HG02571 (cell line): ENCODE data around the gene TMEM245.

ENCODE experiments used
- ATAC-seq: cut with Tn5 transposase; IDR thresholded peaks from one replicate; pipeline ENCODE4 v1.9.1; 2021; ENCODE audit warnings: mild to moderate bottlenecking, moderate library complexity; ENCODE audit not compliant: unreplicated experiment

The TMEM245 gene

GRCh38 chr9:109119439-109120203 is at the start of gene TMEM245:
TMEM245 (minus strand) TSS chr9:109119947; CDS start chr9:109119913, 34 bp downstream.
- ATAC-seq: peak; percentile 91

DNA sequence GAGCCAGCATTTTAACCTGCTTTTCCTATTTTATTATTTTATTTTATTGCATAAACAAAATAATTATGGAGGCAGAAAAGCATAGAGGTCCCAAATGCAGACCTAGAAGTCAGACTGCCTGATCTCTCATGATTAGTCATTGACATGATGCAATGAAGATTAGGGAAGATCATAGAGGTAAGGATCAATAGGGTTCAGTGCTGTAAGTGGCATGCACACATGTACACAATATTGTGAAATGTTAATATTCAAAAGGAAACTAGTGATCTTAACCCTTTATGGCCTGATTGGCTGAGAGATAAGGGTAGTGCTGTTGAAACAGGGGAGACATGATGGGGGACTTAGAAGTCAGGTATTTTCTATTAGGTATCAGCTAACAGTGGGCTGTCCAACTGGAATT is 48.4 kb upstream of the TMEM245 start:
- ATAC-seq: no peak

- no peak for ATAC-seq
Observed at GRCh38 chr9:109167716-109168115, 48.0 kb upstream of the TMEM245 start.

DNA sequence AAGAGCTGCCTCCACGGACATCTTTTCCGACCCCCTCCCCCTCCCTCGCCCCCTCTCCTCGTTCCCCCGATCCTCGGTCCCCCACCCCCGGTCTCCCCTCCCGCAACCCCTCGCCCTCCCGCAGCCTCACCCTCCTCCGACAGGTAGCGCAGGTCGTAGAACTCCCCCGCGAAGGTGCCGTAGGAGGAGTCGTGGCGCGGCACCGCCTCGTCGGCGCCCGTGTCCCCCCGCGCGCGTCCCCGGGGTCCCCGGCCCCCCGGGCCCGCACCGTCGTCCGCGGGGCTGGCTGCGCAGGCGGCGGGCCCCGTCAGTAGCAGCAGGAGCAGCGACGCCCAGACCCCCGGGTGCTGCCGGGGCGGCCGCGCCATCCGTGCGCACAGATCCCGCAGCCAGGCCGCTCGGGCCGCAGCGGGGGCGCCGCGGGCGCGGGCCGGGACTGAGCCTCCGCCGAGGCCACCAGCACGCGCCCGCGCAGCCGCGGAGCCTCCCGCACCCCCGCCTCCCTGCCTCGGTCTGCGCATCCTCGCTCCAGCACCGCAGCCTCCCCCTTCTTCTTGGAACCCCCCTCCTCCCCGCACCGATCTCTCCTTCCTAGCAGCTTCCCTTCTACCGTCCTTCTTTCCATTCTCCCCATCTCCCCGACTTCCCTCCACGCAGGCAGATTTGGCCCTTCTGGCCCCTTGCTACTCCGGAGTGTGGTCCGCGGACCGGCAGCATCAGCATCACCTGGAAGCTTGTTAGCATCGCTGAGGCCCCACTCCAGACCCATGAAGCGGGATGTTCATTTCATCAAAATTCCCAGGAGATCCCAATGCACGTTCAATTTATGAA is 47.2 kb upstream of the TMEM245 start, which contains the start of gene FRRS1L:
TSS of gene FRRS1L (minus strand) at position 479 of the 831 bp plus-strand sequence. CDS start at position 368, 111 bp downstream.
- no peak for ATAC-seq

DNA sequence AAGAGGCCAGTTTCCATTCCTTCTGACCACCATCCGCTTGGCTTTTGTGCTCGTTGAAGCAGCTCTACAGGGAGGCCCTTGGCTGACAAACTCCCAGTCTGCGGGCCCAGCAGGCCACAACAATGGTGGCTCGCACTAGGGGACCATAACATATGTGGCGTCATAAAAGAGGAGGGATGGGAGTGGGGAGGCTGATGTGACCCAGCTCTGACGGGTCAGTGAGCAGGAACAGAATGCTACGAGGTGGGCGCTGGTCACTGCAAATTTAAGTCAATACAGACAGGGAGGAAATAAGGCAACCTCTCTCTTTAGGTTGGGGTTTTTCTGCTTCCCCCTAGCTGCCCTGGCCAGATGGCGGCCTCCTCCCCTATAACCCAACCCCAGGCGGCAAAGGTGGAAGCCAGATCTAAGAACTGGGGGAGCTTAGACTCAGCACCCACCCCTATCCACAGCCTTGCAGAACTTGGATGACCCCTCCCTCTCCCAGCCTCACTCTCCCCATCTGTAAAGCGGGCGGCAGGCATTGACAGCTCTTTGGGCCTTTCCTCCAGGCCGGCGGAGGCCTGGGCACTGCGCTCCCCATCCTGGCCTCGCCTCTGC is 46.5 kb upstream of the TMEM245 start:
- no peak for ATAC-seq

DNA sequence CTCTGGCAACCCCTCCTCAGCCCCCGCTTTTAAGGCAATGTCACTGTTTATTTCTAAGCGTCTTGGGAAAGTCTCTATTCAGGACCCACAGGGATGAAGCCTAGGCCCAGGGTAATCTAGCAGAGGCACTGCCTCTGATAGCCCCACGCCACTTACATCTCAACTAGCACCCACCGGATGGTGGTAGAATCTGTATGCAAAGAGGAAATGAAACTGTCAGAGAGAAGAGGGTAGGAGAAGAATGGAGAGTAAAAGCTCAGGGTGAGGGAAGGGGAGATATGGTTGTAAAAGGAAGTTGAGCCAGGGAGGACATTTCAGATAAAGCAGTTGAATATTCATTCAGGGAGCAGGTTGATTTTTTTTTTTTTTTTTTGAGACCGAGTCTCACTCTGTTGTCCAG is 44.3 kb upstream of the TMEM245 start:
- ATAC-seq: no peak

GRCh38 chr9:109163194-109163593 is 43.4 kb upstream of the TMEM245 start:
- no peak for ATAC-seq

GRCh38 chr9:109162677-109163076 is 42.9 kb upstream of the TMEM245 start:
- no peak for ATAC-seq

- no peak for ATAC-seq
Observed at GRCh38 chr9:109161471-109161870, 41.7 kb upstream of the TMEM245 start.

- ATAC-seq: no peak
Observed at GRCh38 chr9:109159583-109159982, 39.8 kb upstream of the TMEM245 start.

DNA sequence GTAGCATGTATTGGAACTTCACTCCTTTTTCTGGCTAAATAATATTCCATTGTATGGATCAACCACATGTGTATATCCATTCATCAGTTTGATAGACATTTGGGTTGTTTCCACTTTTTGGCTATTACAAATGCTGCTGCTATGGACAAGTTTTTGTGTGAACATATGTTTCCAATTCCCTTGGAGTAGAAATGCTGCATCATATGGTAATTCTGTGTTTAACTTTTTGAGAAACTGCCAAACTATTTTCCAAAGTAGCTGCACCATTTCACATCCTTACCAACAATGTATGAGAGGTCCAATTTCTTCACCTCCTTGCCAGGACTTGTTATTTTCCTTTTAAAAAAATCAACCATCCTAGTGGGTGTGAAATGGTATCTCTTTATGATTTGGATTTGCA is 38.9 kb upstream of the TMEM245 start:
- no peak for ATAC-seq

- ATAC-seq: no peak
Observed at GRCh38 chr9:109156708-109157107, 37.0 kb upstream of the TMEM245 start.

- no peak for ATAC-seq
Observed at GRCh38 chr9:109150925-109151545, 31.3 kb upstream of the TMEM245 start.

GRCh38 chr9:109149722-109150121 is 30.0 kb upstream of the TMEM245 start:
- no peak for ATAC-seq

DNA sequence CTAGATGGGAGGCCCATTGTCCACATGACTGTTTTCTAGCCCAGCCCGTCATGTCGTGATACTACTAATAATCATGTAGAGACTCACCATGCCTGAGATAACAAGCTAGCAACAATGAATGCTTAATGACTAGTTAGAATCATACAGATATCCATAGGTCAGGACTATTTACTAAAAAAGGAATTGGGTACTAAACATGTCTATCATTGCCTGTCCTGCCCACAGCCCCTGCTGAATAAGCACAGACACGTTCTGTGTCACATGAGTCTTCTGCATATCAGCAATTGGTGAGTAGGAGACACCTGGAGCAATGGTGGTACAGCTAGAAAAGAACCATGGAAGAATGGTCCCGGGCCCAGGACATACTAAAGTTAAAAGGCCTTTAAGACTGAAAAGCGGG is 29.3 kb upstream of the TMEM245 start:
- ATAC-seq: no peak

DNA sequence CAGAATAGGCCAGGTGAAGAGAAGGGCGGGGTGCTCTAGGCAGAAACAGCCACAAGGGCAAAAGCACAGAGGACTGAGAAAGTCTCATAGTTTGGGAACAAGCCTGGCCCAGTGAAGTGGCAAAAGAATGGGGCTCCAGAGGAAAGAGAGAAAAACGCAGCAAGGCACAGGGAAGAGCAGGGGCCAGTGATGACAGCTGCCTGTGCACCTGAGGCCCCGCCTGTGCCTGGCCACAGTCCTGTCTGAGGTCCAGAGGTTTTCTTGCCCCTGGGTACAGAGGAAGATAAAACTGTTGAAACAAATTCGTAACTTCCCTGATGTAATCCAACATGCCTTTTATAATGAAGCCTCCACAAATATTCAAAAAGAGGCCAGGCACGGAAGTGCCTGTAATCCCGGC is 25.3 kb upstream of the TMEM245 start:
- ATAC-seq: no peak

GRCh38 chr9:109143881-109144562 is 24.3 kb upstream of the TMEM245 start:
- peak; percentile 87 for ATAC-seq

GRCh38 chr9:109141375-109141774 is 21.6 kb upstream of the TMEM245 start:
- no peak for ATAC-seq

DNA sequence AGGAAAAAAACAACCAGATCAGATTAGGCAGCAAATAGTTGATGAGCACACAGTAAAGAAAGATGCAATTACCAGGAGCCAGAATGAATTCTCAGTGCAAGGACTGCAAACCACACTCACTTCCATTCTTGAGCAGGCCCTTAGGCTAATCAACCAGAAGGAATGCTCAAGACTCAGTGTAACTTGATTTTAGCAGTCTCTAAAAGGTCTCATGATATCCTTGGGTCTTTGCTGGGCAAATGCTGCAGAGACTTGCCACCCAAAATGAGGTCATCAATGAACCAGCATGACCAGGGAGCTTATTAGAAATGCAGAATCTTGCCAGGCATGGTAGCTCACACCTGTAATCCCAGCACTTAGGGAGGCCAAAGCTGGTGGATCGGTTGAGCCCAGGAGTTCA is 20.1 kb upstream of the TMEM245 start:
- ATAC-seq: no peak

DNA sequence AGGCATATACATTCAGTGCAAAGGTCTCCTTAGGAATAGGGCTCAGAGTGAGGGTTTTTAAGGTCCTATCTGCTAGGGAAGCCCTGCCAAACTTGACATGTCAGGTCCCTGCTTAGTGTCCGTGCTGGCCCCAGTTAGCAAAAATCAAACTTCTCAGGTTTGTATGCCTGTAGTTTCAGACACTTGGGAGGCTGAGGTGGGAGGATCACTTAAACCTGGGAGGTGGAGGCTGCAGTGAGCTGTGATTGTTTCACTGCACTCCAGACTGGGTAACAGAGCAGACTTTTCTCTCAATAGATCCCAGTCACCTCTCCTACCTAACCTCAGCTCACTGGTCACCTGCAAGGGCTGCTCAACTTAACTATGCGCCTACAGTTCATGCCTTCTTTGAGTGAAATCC is 18.7 kb upstream of the TMEM245 start:
- ATAC-seq: no peak

- no peak for ATAC-seq
Observed at GRCh38 chr9:109134167-109134578, 14.4 kb upstream of the TMEM245 start.
